GM18507 (cell line): ENCODE measurements around the gene ADORA1.

ENCODE experiments used
- DNase-seq: peaks from one replicate; pipeline ENCODE4 v3.0.0; 2011; ENCODE audit warnings: low read depth; ENCODE audit not compliant: insufficient read length; ENCODE audit errors: extremely low spot score
- FAIRE-seq: peaks from 2 replicates; lab custom pipeline; 2011; peaks lifted over from hg19 to GRCh38; lab: Jason Lieb, UNC

ADORA1 gene

GRCh38 chr1:203117611-203118575 is 9.6 kb upstream of the ADORA1 start:
- DNase-seq (peak; percentile 58), FAIRE-seq (no peak)

- DNase-seq: no peak
- FAIRE-seq: no peak
Observed at GRCh38 chr1:203120325-203121153, 7.0 kb upstream of the ADORA1 start.

- DNase-seq: no peak
Observed at GRCh38 chr1:203121186-203122015, 6.1 kb upstream of the ADORA1 start.

GRCh38 chr1:203122159-203122558 is 5.4 kb upstream of the ADORA1 start:
- FAIRE-seq (no peak), DNase-seq (no peak)

More at GRCh38 chr1:203121186-203122015, 6.1 kb upstream of the ADORA1 start:
- no peak for FAIRE-seq

DNA sequence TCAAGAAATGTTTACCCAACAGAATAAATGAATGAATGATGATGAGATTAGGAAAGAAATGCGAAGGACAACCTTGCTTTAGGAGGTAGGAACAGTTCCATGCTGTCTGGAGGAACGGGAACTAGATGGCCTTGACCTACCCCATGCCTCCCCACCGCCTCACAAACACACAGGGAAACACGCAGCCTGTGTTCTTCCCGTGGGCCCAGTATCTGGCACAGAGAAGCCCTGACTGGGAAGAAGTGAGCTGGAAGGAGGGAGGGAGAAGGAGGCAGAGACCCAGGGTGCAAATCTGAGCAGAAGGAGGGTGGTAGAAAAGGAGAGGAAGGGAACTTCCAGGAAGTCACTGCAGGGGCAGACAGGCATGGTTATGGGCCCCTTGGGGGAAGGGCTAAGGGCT is 3.5 kb upstream of the ADORA1 start:
- FAIRE-seq (no peak), DNase-seq (no peak)

DNA sequence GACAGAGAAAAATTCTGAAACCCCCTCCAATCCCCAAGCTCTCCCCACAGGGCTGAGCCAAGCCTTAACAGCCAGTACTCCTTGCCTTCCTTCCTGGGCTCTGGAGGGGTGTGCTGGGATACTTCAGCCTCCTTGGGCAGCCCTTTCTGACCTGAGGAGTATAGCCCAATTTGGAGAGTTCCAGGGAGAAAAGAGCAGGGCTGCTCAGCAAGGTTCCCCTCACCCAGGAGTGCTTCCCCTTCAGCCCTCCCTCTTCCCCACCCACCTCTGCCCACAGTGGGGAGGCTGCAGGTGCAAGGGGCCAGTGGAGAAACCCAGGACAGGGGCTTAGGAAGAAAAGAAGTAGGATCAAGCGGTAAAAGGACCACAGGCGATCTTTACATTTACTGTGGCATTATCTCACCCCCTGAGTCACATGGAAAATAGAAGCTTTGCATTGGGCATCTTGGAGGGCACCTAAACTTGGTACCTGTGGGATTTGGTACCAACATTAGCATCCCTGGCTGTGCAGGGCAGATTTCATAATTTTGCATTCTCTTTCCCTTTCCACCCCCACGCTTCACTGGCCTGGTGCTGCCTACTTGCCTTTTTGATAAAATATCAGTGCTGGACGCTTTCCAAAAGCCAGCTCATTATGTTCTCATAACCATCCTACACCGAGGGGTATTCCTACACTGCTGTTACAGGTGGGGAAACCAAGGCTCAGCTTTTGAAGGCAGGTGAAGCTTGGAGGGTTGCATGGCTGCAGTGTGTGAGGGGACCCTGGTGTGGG is 2.8 kb upstream of the ADORA1 start:
- FAIRE-seq: no peak
- no peak for DNase-seq

DNA sequence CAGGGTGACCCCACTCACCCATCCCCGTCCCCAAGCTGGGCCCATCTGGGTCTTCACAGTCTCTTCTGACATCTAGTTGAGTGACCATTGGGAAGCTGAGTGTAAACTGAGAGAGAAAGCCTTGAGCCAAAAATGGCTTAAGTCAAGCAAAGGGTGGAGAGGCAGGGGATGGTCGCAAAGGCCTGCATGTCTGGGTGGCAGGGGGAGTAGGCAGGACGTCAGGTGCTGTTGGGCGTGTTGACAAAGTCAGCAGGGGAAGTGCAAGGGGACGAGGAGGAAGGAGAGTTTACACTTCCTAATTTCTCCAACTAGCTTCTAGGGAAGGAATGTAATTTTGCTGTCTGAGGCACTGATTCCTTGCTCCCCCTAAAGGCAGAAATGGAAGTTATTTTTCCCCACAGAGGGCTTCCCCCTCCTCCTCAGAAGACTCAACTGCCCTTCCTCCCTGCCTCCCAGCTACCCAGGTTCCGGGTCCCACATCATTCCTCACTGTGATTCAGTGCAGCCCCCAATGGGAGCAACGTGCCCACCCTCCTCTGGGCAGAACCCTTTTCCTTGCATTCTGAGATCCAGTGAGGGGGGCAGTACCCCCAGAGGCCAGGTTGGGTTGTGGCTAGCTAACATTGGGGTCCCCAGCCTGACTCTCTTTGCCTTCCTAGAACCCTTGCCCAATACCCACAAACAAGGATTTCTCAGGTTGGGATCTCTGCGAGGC is 1.2 kb upstream of the ADORA1 start:
- DNase-seq (no peak), FAIRE-seq (no peak)

DNA sequence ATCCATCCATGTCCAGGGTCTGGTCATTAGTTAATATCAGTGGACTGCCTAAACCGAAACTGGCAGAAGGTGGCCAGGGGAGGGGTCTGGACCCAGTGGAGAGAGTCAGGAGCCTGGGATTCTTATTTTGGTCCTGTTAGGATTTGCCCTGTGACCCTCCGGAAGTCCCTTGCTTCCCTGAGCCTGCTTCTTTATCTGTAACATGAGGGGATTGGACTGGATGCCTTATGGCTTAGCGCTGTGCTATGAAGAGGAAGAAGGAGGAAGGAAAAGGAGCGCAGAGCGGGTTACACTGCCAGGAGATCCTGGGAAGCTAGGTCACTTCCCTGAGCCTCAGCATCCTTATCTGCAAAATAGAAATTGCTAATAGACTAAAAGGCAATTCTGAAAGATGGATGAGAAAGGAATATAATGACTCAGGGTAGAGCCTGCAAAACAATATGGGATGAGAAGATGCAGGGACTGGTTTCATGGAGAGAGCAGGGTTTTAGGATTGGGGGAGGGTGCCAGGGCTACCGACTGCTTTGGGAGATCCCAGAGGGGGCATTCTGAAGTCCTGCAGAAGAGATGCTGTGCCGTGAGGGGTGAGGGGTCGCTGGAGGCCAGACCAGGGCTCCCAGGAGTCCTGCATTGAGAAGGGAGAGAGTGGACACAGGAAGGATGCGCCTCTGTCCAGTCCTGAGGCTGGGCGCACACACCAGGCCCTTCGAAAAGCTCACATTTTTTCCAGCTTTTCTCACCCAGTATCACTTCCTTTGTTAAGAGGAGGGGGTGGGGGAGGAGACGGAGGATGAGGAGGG is 460 bp upstream of the ADORA1 start:
- no peak for FAIRE-seq

DNA sequence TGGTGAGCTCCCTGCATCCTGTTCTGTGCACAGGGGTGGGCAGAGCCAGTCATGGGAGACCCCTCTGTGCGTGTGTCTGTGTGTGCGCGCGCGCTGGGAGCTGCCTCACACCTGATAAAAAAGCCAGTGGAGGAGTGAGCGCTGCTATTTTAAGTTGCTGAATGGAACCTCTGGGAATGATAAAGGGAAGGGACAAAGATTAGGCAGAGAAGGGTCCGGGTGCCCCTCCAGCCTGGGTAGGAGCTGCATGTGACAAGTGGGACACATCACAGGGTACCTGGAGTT is 847 bp downstream of the ADORA1 start:
- FAIRE-seq: no peak
- no peak for DNase-seq

More for the DNA sequence above, 460 bp upstream of the ADORA1 start:
- DNase-seq: no peak

DNA sequence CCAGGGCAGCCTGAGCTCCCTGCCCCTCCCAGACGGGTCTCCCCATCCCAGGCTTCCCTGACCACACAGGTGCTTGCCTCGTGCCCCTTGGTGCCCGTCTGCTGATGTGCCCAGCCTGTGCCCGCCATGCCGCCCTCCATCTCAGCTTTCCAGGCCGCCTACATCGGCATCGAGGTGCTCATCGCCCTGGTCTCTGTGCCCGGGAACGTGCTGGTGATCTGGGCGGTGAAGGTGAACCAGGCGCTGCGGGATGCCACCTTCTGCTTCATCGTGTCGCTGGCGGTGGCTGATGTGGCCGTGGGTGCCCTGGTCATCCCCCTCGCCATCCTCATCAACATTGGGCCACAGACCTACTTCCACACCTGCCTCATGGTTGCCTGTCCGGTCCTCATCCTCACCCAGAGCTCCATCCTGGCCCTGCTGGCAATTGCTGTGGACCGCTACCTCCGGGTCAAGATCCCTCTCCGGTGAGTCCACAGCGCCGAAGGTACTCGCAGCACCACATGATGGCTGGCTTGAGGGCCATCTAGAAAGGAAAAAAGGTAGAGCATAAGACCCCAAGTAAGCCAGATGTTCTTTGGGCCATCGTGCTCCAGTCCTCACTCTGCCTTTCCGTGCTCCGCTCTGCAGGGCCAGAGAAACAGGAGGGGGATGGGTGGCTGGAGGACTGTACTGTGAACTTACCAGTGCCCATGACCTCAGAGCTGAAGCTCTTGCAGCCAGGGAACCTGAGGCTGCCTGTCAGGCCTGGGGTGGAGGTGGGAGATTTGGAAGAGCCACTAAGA is 1.4 kb downstream of the ADORA1 start:
- FAIRE-seq (no peak), DNase-seq (no peak)

DNA sequence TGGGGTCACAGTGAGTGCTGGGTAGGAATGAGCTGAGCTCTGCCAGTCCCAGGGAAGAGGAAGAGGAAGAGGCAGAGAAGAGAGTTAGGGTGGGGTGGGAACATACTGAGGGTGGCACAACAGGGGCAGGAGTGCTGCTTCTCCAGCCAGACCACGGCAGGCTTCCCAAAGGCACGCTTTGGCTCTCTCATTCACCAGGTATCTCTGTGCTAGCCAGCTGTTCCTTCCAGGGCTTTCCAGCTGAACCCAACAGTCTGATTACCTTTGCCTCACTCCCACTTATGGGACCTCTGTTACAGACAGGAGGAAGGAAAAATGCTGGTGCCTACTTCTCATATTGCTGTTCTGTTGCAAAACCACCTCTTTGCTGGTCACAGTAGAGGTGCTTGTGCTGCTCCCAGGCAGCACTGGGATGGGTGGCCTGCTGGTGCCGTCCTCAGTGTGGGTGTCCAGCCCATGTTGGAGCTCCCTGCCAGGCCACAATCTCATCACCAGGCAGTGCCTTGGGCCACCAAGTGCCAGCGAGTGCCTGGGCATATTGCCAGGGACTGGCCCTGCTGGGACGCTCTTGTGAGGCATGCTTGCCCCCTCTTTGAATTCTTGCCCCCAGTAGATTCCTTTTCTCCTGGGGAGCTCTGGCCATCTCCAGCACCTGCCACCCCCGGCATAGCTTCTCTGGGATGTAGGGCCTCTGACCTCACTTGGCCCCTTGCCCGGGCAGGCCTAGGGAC is 2.1 kb downstream of the ADORA1 start:
- FAIRE-seq: no peak
- no peak for DNase-seq

- no peak for FAIRE-seq
- DNase-seq: no peak
Observed at GRCh38 chr1:203130358-203130985, 2.9 kb downstream of the ADORA1 start.

DNA sequence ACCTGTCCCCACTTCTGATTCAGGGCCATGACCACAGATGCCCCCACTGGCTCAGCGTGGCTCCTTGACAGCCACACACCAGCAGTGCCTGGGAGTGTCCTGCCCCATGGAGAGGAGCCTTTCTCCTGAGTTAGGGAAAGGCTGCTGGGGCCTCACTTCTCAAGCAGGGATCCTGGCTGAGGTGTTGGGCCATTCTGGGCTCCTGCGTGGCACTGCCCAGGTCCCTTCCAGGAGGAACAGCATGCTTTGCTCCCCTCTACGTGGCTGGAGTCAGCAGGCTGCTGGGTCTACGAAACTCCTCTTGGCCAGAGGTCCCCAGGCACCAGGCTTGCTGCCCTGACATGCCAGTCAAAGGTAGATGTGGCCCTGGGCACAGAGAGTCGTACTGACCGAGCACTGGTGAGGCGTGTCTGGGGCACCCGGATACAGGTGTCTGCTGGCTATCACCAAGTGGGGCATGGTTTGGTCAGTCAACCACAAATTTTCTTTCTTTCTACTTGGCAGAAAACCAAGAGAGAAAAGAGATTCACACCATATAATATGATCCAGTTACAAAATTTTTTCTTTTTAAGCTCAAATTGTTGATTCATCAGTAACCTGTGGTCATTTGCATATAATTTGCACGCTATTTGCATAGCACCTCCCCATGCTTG is 4.1 kb downstream of the ADORA1 start:
- no peak for FAIRE-seq

DNA sequence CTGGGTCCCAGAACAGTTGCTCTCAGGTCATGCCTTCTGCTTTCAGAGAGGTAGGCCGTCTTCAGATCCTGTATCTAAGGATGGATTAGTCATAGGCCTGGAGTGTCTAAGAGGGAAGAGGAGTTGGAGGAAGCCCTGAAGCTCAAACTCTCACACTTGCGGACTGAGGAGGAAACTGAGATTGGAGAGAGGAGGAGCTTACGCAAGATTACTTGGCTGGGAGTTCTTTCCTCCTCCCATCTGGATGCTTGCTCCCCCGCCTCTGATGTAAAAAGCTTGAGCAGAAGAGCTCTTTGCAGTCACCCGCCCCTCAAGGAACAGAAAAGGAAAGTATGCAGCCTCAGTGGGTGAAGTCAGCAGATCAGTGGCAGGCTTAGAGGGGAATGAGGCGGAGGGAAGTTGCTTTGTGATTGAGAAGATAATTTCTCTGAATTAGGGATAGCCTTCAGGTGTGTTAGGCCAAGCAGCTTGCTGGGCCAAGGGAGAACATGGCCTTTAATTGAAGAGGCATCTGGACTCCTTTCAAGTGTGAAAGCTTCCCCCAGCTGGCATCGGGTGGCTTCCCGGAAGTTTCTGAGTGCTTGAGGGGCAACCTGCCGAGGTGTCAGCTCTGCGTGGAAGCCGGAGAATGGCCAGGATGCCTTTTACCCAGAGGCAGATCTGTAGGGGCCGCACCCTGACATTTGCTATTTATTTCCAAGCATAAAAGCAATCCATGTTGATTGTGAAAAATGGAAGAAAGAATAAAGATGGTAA is 6.6 kb downstream of the ADORA1 start:
- no peak for DNase-seq
- no peak for FAIRE-seq

More for the DNA sequence above, 4.1 kb downstream of the ADORA1 start:
- DNase-seq: no peak
